ENCODE measurements around the gene KIRREL3. TPM values are rescaled to one million over a fixed set of nuclear protein-coding genes. Genes with fewer than 3 reads are reported as not detected.

KIRREL3 gene
- total and polyA plus RNA-seq, 2 of the 4 experiments (the other 2 are of a cell fraction) = 10.9 to 15.9 TPM

DNA sequence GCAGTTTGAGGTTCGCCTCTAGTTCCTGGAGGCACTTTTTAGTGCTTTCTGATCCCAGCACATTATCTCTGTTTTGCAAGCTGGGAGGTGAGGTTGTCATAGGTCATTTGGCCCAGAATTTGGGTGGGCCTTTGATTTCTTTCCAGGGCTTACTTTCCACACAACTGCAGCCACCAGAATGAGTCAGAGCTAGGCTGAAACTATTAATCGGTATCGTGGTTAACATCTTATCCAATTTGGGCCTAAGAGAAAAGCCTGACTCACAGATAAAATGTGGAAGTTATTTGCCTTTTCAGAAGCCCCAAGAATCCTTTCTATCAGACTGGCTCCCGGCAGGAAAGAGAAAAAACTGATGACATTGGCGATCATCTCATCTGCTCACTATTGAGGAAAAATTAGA, 166.4 kb downstream of the KIRREL3 start:
- no CpG with 5 or more reads among the region's 5 CpGs for WGBS, 2 experiments (ENCODE audit: extremely low coverage in 2 of 2, insufficient read length in 1 of 2)

More for the DNA sequence above, 166.4 kb downstream of the KIRREL3 start:
- CTCF ChIA-PET = interaction anchor here (0.6 kb wide), 1 partner anchor 1211 kb away, joined by 4 read pairs; no protein-coding TSS in a partner anchor
- intact Hi-C loops (cut with micrococcal nuclease) (no loop called here), in situ Hi-C loops (cut with MboI; ENCODE audit: low sequenced_read_pairs) (no loop called here), dilution Hi-C loops (cut with HindIII; ENCODE audit: low sequenced_read_pairs, unreplicated experiment) (no loop called here)
- peak overlapping the region; percentile 64; the same call in 1 of the 2 replicates for H2BK20ac ChIP-seq (ENCODE audit: low read depth, low read length)
- H3K27me3 ChIP-seq (ENCODE audit: control insufficient read depth, insufficient read depth, low read length) = no peaks in the 10 kb centered on the region
- peak overlapping the region; percentile 76; the same call in 1 of the 2 replicates for H3K4ac ChIP-seq (ENCODE audit: low read depth, low read length)
- peaks cover 18 to 37% of the 10 kb centered on the region in 2 experiments; a peak in 3 of 4 replicates for H3K79me1 ChIP-seq (ENCODE audit: low read depth in 1 of 2, low read length in 2 of 2)
- peak overlapping the region; percentile 68; the same call in 1 of the 2 replicates for H3K27ac ChIP-seq (ENCODE audit: insufficient read depth, low read length)
- H4K91ac ChIP-seq (ENCODE audit: insufficient read depth, low read depth, low read length) = no peak overlapping the region
- no peak overlapping the region for H2AFZ ChIP-seq (replicated peaks; ENCODE audit: low read length, poor library complexity)
- H2AK5ac ChIP-seq (ENCODE audit: low read depth, low read length) = no peak overlapping the region
- peaks cover 19% of the 10 kb centered on the region for H3K9me1 ChIP-seq (ENCODE audit: insufficient read depth, low read length)
- no peaks in the 10 kb centered on the region for H3K9me3 ChIP-seq (ENCODE audit: control insufficient read depth, insufficient read depth, low read length)
- peak overlapping the region; percentile 61 for H2BK5ac ChIP-seq (ENCODE audit: low read depth, low read length, poor library complexity, severe bottlenecking)
- no peaks in the 10 kb centered on the region for H3K36me3 ChIP-seq (ENCODE audit: control insufficient read depth, insufficient read depth, low read length)
- DNase-seq (peak; percentile 91), ATAC-seq (ENCODE audit: low read depth) (peak; percentile 86)
- H4K20me1 ChIP-seq (ENCODE audit: insufficient read depth, low read length) = no peaks in the 10 kb centered on the region
- H2AK9ac ChIP-seq (replicated peaks; ENCODE audit: low read depth, low read length, poor library complexity) = no peak overlapping the region
- 0 out of 2 replicates have a peak overlapping the region, but pooled peaks have one; percentile 76 for H3K14ac ChIP-seq (replicated peaks; ENCODE audit: low read depth, low read length)
- peak overlapping the region; percentile 74; the same call in 1 of the 2 replicates for H3K18ac ChIP-seq (ENCODE audit: low read depth, low read length)
- H3K56ac ChIP-seq (ENCODE audit: extremely low read depth, insufficient read depth, low read length) = no peak overlapping the region
- H2BK120ac ChIP-seq (ENCODE audit: low read depth, low read length) = peak overlapping the region; percentile 73; the same call in 1 of the 2 replicates
- H4K5ac ChIP-seq (ENCODE audit: low read depth, low read length) = no peak overlapping the region; the same call in 1 of the 2 replicates
- TF ChIP-seq NFE2L2 (IDR thresholded peaks at IDR 0.05; ENCODE audit: low read depth, low read length) (no peak), FOS (IDR thresholded peaks at IDR 0.05; ENCODE audit: low read depth, low read length) (peak; percentile 83), SMC3 (IDR thresholded peaks at IDR 0.05; ENCODE audit: low read depth, low read length) (0 out of 2 replicates have a peak, but pooled peaks have one; percentile 2), CEBPB (IDR thresholded peaks at IDR 0.05; ENCODE audit: low read depth, low read length) (peak; percentile 59), BHLHE40 (IDR thresholded peaks at IDR 0.05; ENCODE audit: low read depth, low read length) (peak; percentile 43; the same call in 1 of the 2 replicates), MAFK (IDR thresholded peaks at IDR 0.05; ENCODE audit: low read depth, low read length) (peak; percentile 35; the same call in 1 of the 2 replicates)
- H3K4me3 ChIP-seq (ENCODE audit: insufficient read depth, low read depth, low read length) = no peak overlapping the region
- BruUV-seq (replicated peaks) = no TSS peak
- H4K8ac ChIP-seq (ENCODE audit: low read depth in 2 of 2, low read length in 2 of 2) = peak overlapping the region; percentile 49 to 62; a peak in 1 of 4 replicates
- H3K23ac ChIP-seq (ENCODE audit: low read depth, low read length) = 0 out of 2 replicates have a peak overlapping the region, but pooled peaks have one; percentile 10
- no peak overlapping the region for H3K9ac ChIP-seq (ENCODE audit: low read depth, low read length)
- peak overlapping the region; percentile 27; the same call in 1 of the 2 replicates for H3K4me2 ChIP-seq (ENCODE audit: low read depth, low read length)
- peaks cover 14% of the 10 kb centered on the region for H3K4me1 ChIP-seq (ENCODE audit: control insufficient read depth, insufficient read depth, low read length)
- H2BK15ac ChIP-seq (ENCODE audit: low read depth, low read length) = no peak overlapping the region; the same call in 2 of the 3 replicates
- POLR2A ChIA-PET (ENCODE audit: unreplicated experiment) = no interaction called here

All from IMR-90 (cell line).